GM12878 (cell line): ENCODE measurements around the gene ENTREP1. TPM values are rescaled to one million over a fixed set of nuclear protein-coding genes. Genes with fewer than 3 reads are reported as not detected.
"Not testable (repeated sequence)": the region's sequence is repeated elsewhere in the genome, so short reads cannot be mapped to it uniquely, and the experiment has no call there.

Experiments
- ATAC-seq: fragments of 200-7000 bp; cut with Tn5 transposase; 3 replicates; pipeline ENCODE4 v1.9.1; 2020; ENCODE audit warnings: mild to moderate bottlenecking, moderate library complexity
- BruUV-seq: library from RNA; stranded (reverse); fragments of 400-500 nt; replicated peaks from 2 replicates; lab custom pipeline; 2021; lab: Mats Ljungman, UMichigan
- CTCF ChIA-PET: fragments of 300-600 bp; sonication (Branson Sonifier 250); formaldehyde crosslinking; extraction: SDS; loops from one replicate; lab custom pipeline; 2021; ENCODE audit warnings: inconsistent platforms; lab: Yijun Ruan, JAX
- POLR2A ChIA-PET: fragments of 350-600 bp; formaldehyde crosslinking; extraction: SDS; loops from one replicate; lab custom pipeline; 2021; ENCODE audit warnings: inconsistent platforms; lab: Charles Lee
- RAD21 ChIA-PET: fragments of 300-600 bp; sonication (Branson Sonifier 250); formaldehyde crosslinking; loops from one replicate; lab custom pipeline; 2023; ENCODE audit warnings: antibody characterized with exemption; ENCODE audit not compliant: unreplicated experiment; lab: Charles Lee
- SMC1A ChIA-PET: fragments of 300-600 bp; sonication (Branson Sonifier 250); formaldehyde crosslinking; loops from one replicate; lab custom pipeline; 2023; ENCODE audit not compliant: unreplicated experiment, uncharacterized antibody; lab: Charles Lee
- DNase-seq: peaks from one replicate; pipeline ENCODE4 v3.0.0-alpha.2; 2011; ENCODE audit warnings: low read depth, low spot score
- FAIRE-seq: peaks from 3 replicates; lab custom pipeline; 2011; peaks lifted over from hg19 to GRCh38; lab: Jason Lieb, UNC
- H2AFZ ChIP-seq: 2 replicates; pipeline ENCODE4 v1.6.0; 2011; ENCODE audit warnings: low read depth, low read length, control low read depth; ENCODE audit not compliant: control insufficient read depth
- H3K27ac ChIP-seq: 2 replicates; pipeline ENCODE4 v1.5.1; 2011; ENCODE audit warnings: control low read depth; ENCODE audit not compliant: control insufficient read depth, insufficient read depth
- H3K27me3 ChIP-seq, 2 experiments: replicated peaks in 1 of 2; 2 replicates each; pipeline versions ENCODE4 v1.6.0 to v1.6.1; 2011; ENCODE audit warnings: low read length in 1 of 2; ENCODE audit not compliant: control insufficient read depth in 2 of 2, insufficient read depth in 2 of 2
- H3K36me3 ChIP-seq, 2 experiments: 2 replicates each; pipeline ENCODE4 v1.5.1; 2011; ENCODE audit warnings: low read length in 1 of 2; ENCODE audit not compliant: control insufficient read depth in 2 of 2, insufficient read depth in 2 of 2
- H3K4me1 ChIP-seq: 2 replicates; pipeline ENCODE4 v1.6.1; 2011; ENCODE audit warnings: mild to moderate bottlenecking, low read length, moderate library complexity, mixed read lengths; ENCODE audit not compliant: control insufficient read depth, insufficient read depth
- H3K4me2 ChIP-seq: 2 replicates; pipeline ENCODE4 v1.6.0; 2011; ENCODE audit warnings: control low read depth; ENCODE audit not compliant: control insufficient read depth, insufficient read depth
- H3K4me3 ChIP-seq: fragments of 200-600 bp; sonication (generic); 2 replicates; pipeline ENCODE4 v1.5.1; 2016
- H3K79me2 ChIP-seq: 2 replicates; pipeline ENCODE4 v1.6.0; 2011; ENCODE audit warnings: low read length; ENCODE audit not compliant: control insufficient read depth, insufficient read depth
- H3K9ac ChIP-seq: 2 replicates; pipeline ENCODE4 v1.8.0; 2011; ENCODE audit warnings: low read length, control low read depth, mixed read lengths; ENCODE audit not compliant: control insufficient read depth, insufficient read depth
- H3K9me3 ChIP-seq: replicated peaks from 3 replicates; pipeline ENCODE4 v1.5.1; 2011; ENCODE audit warnings: mild to moderate bottlenecking, low read length; ENCODE audit not compliant: control insufficient read depth, insufficient read depth
- H4K20me1 ChIP-seq: 2 replicates; pipeline ENCODE4 v1.6.0; 2011; ENCODE audit not compliant: control insufficient read depth, insufficient read depth
- ASH2L ChIP-seq: fragments of 300-600, 200-600 bp; sonication (generic); IDR thresholded peaks from 2 replicates; pipeline ENCODE4 v1.6.1; 2017; ENCODE audit warnings: low read depth, mild to moderate bottlenecking, borderline replicate concordance
- CBX3 ChIP-seq: fragments of 200-600 bp; sonication (generic); IDR thresholded peaks from 2 replicates; pipeline ENCODE4 v1.6.1; 2016; ENCODE audit warnings: low read depth, borderline replicate concordance
- ESRRA ChIP-seq: IDR thresholded peaks from 2 replicates; pipeline ENCODE4 v1.6.1; 2012; ENCODE audit warnings: mild to moderate bottlenecking, low read length, improper control_type of control experiment
- ETV6 ChIP-seq, 2 experiments: fragments of 450-650 bp in 1 of 2; IDR thresholded peaks in 1 of 2; conservative IDR thresholded peaks in 1 of 2; 2 replicates each; pipeline ENCODE4 v1.6.1; 2014; ENCODE audit warnings: antibody characterized with exemption in 1 of 2, borderline replicate concordance in 1 of 2, low read depth in 1 of 2, mild to moderate bottlenecking in 1 of 2, moderate library complexity in 1 of 2
- FOXM1 ChIP-seq: IDR thresholded peaks from 2 replicates; pipeline ENCODE4 v1.6.1; 2012; ENCODE audit warnings: low read depth, mild to moderate bottlenecking, inconsistent platforms, low read length, moderate library complexity
- JUND ChIP-seq: IDR thresholded peaks from 2 replicates; pipeline ENCODE4 v1.6.1; 2012; ENCODE audit warnings: low read depth, mild to moderate bottlenecking, low read length, improper control_type of control experiment, moderate library complexity
- LARP7 ChIP-seq: fragments of 450-650 bp; IDR thresholded peaks from 2 replicates; pipeline ENCODE4 v1.6.1; 2017; ENCODE audit warnings: mild to moderate bottlenecking
- MAX ChIP-seq: IDR thresholded peaks from 2 replicates; pipeline ENCODE4 v1.6.1; 2012; ENCODE audit warnings: low read depth, low read length, improper control_type of control experiment
- MTA2 ChIP-seq: fragments of 450-650 bp; IDR thresholded peaks from 2 replicates; pipeline ENCODE4 v1.6.1; 2016; ENCODE audit warnings: low read depth, mild to moderate bottlenecking, moderate library complexity
- NBN ChIP-seq: fragments of 450-650 bp; IDR thresholded peaks from 2 replicates; pipeline ENCODE4 v1.6.1; 2016
- NFXL1 ChIP-seq: fragments of 450-650 bp; IDR thresholded peaks from 2 replicates; pipeline ENCODE4 v1.6.1; 2017; ENCODE audit warnings: antibody characterized with exemption, mild to moderate bottlenecking, borderline replicate concordance
- NFYA ChIP-seq: IDR thresholded peaks from 2 replicates; pipeline ENCODE4 v1.6.1; 2011; ENCODE audit warnings: low read depth, mild to moderate bottlenecking, low read length, improper control_type of control experiment, borderline replicate concordance
- NKRF ChIP-seq: fragments of 450-650 bp; conservative IDR thresholded peaks from 2 replicates; pipeline ENCODE4 v1.6.1; 2017; ENCODE audit warnings: mild to moderate bottlenecking, moderate library complexity
- PAX5 ChIP-seq: IDR thresholded peaks from 2 replicates; pipeline ENCODE4 v1.6.1; 2011; ENCODE audit warnings: low read depth, low read length, borderline replicate concordance
- RAD51 ChIP-seq: fragments of 450-650 bp; IDR thresholded peaks from 2 replicates; pipeline ENCODE4 v1.6.1; 2016; ENCODE audit warnings: moderate library complexity, mild to moderate bottlenecking, inconsistent platforms
- RELA ChIP-seq: fragments of 450-650 bp; IDR thresholded peaks from 2 replicates; pipeline ENCODE4 v1.8.0; 2014; ENCODE audit warnings: borderline replicate concordance; ENCODE audit not compliant: partially characterized antibody
- YBX1 ChIP-seq: fragments of 450-650 bp; IDR thresholded peaks from 2 replicates; pipeline ENCODE4 v1.6.1; 2016; ENCODE audit warnings: antibody characterized with exemption
- ZBED1 ChIP-seq: IDR thresholded peaks from 2 replicates; pipeline ENCODE4 v1.6.1; 2016; ENCODE audit warnings: borderline replicate concordance
- ZZZ3 ChIP-seq: IDR thresholded peaks from 2 replicates; pipeline ENCODE4 v1.6.1; 2011; ENCODE audit warnings: low read depth; ENCODE audit not compliant: control insufficient read depth, insufficient read length
- WGBS: methylation state at CpG from one replicate; pipeline ENCODE4 v1.1.6; 2016; ENCODE audit warnings: low lambda C conversion rate; ENCODE audit not compliant: insufficient replicate concordance, insufficient coverage; ENCODE audit errors: missing lambda C conversion rate; 5-methylcytosine and 5-hydroxymethylcytosine counted together
- in situ Hi-C: fragments of 300-500 bp; cut with MboI; formaldehyde crosslinking; loops from 9 replicates; pipeline ENCODE4 v1.14.3; 2018; ENCODE audit warnings: mixed read lengths
- intact Hi-C: fragments of 100-400 bp; cut with micrococcal nuclease; formaldehyde crosslinking; loops from one replicate; pipeline ENCODE4 v1.14.2; 2022; ENCODE audit not compliant: unreplicated experiment
- polyA plus RNA-seq, 11 experiments: library from polyadenylated mRNA; depleted of rRNA in 4 of 11; unstranded in 6 of 11; stranded (reverse) in 5 of 11; fragments of >200 nt; fragmentation: Nextera tagmentation in 4 of 11; fragmentation: Illumina TruSeq in 1 of 11; extraction: Ambion mirVana in 4 of 11; extraction: Trizol in 1 of 11; gene quantifications; 1 replicate in 1 of 11; 2 replicates in 10 of 11; pipeline versions ENCODE4 v1.2.1 to v1.2.3, GENCODE V29; 2011 to 2016; ENCODE audit warnings: inconsistent platforms in 2 of 11, missing spikeins in 2 of 11, low read depth in 1 of 11
- total RNA-seq, 4 experiments: library from RNA; depleted of rRNA in 3 of 4; stranded (reverse); fragments of >200 nt in 3 of 4; fragmentation: Illumina TruSeq in 1 of 4; extraction: Trizol in 1 of 4; gene quantifications; 2 replicates each; pipeline versions ENCODE4 v1.2.1 to v1.2.3, GENCODE V29; 2013 to 2021

ENTREP1 gene
- total and polyA plus RNA-seq, 10 of the 15 experiments (the other 5 are each of a cell fraction or from before 2014, with no cell fraction given) = not detected

GRCh38 chr9:69433968-69434367 is 109.0 kb downstream of the ENTREP1 start:
- Histone ChIP-seq H3K4me2 (no peak overlapping the region), H3K36me3 (no peaks in the 10 kb centered on the region), H3K9ac (no peak overlapping the region), H3K79me2 (no peaks in the 10 kb centered on the region), H3K4me3 (no peak overlapping the region), H4K20me1 (no peaks in the 10 kb centered on the region), H3K4me1 (no peaks in the 10 kb centered on the region), H3K27me3 (no peaks in the 10 kb centered on the region), H2AFZ (no peak overlapping the region), H3K27ac (no peak overlapping the region), H3K9me3 (no peaks in the 10 kb centered on the region)
- no peak for ATAC-seq
- POLR2A ChIA-PET = no interaction called here
- SMC1A ChIA-PET = no interaction called here
- in situ Hi-C loops (no loop called here), intact Hi-C loops (no loop called here)
- RAD21 ChIA-PET = no interaction called here
- CTCF ChIA-PET = no interaction called here
- WGBS = 51% methylated on average over 6 of the region's 6 CpGs
- TF ChIP-seq ETV6 (conservative IDR thresholded peaks at IDR 0.05 in 1 of 2, IDR thresholded peaks at IDR 0.05 in 1 of 2; ENCODE audit: borderline replicate concordance in 1 of 2, low read depth in 1 of 2) (no peak), ZZZ3 (no peak), ASH2L (no peak), FOXM1 (no peak), YBX1 (no peak), PAX5 (no peak), MAX (no peak), ESRRA (no peak), CBX3 (no peak), NFXL1 (no peak), LARP7 (no peak), ZBED1 (no peak), RAD51 (no peak), NKRF (no peak), JUND (no peak), NBN (no peak), NFYA (no peak), MTA2 (no peak), RELA (no peak)
- no TSS peak for BruUV-seq
- no peak for FAIRE-seq
- DNase-seq = no peak

DNA sequence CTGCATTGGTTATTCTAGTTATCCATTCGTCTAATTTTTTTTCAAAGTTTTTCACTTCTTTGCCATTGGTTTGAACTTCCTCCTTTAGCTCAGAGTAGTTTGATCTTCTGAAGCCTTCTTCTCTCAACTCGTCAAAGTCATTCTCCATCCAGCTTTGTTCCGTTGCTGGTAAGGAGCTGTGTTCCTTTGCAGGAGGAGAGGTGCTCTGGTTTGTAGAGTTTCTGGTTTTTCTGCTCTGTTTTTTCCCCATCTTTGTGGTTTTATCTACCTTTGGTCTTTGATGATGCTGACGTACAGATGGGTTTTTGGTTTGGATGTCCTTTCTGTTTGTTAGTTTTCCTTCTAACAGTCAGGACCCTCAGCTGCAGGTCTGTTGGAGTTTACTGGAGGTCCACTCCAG is 114.6 kb downstream of the ENTREP1 start:
- FAIRE-seq, H3K27ac ChIP-seq, intact Hi-C loops, SMC1A ChIA-PET, H3K9ac ChIP-seq, CTCF ChIA-PET, DNase-seq, H3K79me2 ChIP-seq, POLR2A ChIA-PET, H4K20me1 ChIP-seq, H3K36me3 ChIP-seq, ATAC-seq, H3K4me3 ChIP-seq, H3K27me3 ChIP-seq, H3K4me1 ChIP-seq, RAD21 ChIA-PET, BruUV-seq, H3K9me3 ChIP-seq, H3K4me2 ChIP-seq, H2AFZ ChIP-seq, in situ Hi-C loops: not testable (repeated sequence)
- WGBS = 0% methylated on average over 4 of the region's 4 CpGs
